ENCODE results near the gene CFAP299.

GRCh38 chr4:80680934-80681333 is 345.4 kb downstream of the CFAP299 start:
- no peak for TF ChIP-seq CTCF (IDR thresholded peaks at IDR 0.05)
- TF ChIP-seq POLR2A (IDR thresholded peaks at IDR 0.05) = no peak

Data from right lobe of liver (tissue), 4 donors.